HepG2 (cell line): ENCODE measurements around the gene CACNB4.

Experiments used
- GTF2F1 ChIP-seq: fragments of 150-350 bp; IDR thresholded peaks from 2 replicates; pipeline ENCODE4 v1.6.1; 2014; ENCODE audit warnings: low read length
- HCFC1 ChIP-seq: fragments of 150-350 bp; IDR thresholded peaks from 2 replicates; pipeline ENCODE4 v1.6.1; 2014; ENCODE audit warnings: low read depth, low read length
- ZNF224 ChIP-seq: sonication (generic); formaldehyde crosslinking; IDR thresholded peaks from 2 replicates; pipeline ENCODE4 v1.5.0; 2020; ENCODE audit warnings: mild to moderate bottlenecking, missing genetic modification reagents
- TF ChIP-seq, protein P1 (sequence below): sonication (generic); formaldehyde crosslinking; IDR thresholded peaks from 2 replicates; pipeline ENCODE4 v1.5.0; 2020; ENCODE audit warnings: mild to moderate bottlenecking, missing genetic modification reagents, moderate library complexity

DNA sequence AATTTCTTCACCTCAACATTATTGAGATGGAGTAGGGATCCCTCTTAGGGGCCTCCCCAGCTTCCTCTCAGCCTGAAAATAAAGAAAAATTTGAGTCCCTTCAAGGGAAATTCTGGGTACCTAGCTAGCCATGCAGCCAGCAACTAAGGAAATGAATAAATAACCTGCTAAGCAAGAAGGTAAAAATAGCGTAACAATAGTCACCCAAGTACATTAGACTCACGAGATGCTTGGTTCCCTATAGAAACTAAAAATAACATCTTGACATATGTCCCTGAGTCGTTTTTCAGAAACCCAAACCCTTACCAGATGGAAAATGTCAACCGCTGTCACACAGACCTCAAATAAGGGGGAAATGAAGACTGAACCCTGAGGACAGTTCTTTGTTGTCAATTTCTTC is 51.9 kb downstream of the CACNB4 start:
- TF ChIP-seq HCFC1, result no peak
- TF ChIP-seq, protein P1, sequence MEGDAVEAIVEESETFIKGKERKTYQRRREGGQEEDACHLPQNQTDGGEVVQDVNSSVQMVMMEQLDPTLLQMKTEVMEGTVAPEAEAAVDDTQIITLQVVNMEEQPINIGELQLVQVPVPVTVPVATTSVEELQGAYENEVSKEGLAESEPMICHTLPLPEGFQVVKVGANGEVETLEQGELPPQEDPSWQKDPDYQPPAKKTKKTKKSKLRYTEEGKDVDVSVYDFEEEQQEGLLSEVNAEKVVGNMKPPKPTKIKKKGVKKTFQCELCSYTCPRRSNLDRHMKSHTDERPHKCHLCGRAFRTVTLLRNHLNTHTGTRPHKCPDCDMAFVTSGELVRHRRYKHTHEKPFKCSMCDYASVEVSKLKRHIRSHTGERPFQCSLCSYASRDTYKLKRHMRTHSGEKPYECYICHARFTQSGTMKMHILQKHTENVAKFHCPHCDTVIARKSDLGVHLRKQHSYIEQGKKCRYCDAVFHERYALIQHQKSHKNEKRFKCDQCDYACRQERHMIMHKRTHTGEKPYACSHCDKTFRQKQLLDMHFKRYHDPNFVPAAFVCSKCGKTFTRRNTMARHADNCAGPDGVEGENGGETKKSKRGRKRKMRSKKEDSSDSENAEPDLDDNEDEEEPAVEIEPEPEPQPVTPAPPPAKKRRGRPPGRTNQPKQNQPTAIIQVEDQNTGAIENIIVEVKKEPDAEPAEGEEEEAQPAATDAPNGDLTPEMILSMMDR (CRISPR knock-in tag), result no peak
- TF ChIP-seq GTF2F1, result no peak
- no peak for TF ChIP-seq ZNF224 (CRISPR knock-in tag)
